CD4-positive, alpha-beta memory T cell (primary cell): ENCODE measurements around the gene MTUS2. TPM values are rescaled to one million over a fixed set of nuclear protein-coding genes. Genes with fewer than 3 reads are reported as not detected.

Source experiments
- CTCF ChIA-PET: fragments of 350-600 bp; sonication (Branson Sonifier 250); formaldehyde crosslinking; loops from one replicate; lab custom pipeline; 2021; ENCODE audit warnings: inconsistent platforms; ENCODE audit not compliant: partially characterized antibody; lab: Charles Lee
- POLR2A ChIA-PET: fragments of 350-600 bp; sonication (Branson Sonifier 250); formaldehyde crosslinking; loops from one replicate; lab custom pipeline; 2021; ENCODE audit not compliant: partially characterized antibody; lab: Charles Lee
- DNase-seq, 5 donors: peaks; one replicate each; pipeline versions ENCODE4 v3.0.0 to v3.0.0-alpha.2; 2020 to 2022; ENCODE audit warnings: mixed read lengths in 1 of 5
- H3K27ac ChIP-seq: one replicate; pipeline ENCODE4 v1.7.0; 2013; ENCODE audit warnings: low read depth, low read length
- H3K27me3 ChIP-seq: 2 replicates; pipeline ENCODE4 v1.7.0; 2013; ENCODE audit warnings: mild to moderate bottlenecking, low read length, moderate library complexity; ENCODE audit not compliant: insufficient read depth
- H3K36me3 ChIP-seq: 2 replicates; pipeline ENCODE4 v1.7.0; 2013; ENCODE audit warnings: mild to moderate bottlenecking, low read length, moderate library complexity; ENCODE audit not compliant: insufficient read depth
- H3K4me1 ChIP-seq: 2 replicates; pipeline ENCODE4 v1.7.0; 2013; ENCODE audit warnings: mild to moderate bottlenecking, low read length, moderate library complexity; ENCODE audit not compliant: insufficient read depth
- H3K4me3 ChIP-seq, 2 donors: one replicate each; pipeline ENCODE4 v1.7.0; 2013; ENCODE audit warnings: low read length in 2 of 2, mild to moderate bottlenecking in 1 of 2
- H3K9me3 ChIP-seq, 2 donors: one replicate each; pipeline ENCODE4 v1.7.0; 2013; ENCODE audit warnings: low read length in 2 of 2, control low read depth in 1 of 2; ENCODE audit not compliant: control insufficient read depth in 1 of 2
- H3K27ac Mint-ChIP-seq, 7 donors: one replicate each; pipeline ENCODE4 v1.8.0; 2020 to 2021; ENCODE audit warnings: mixed read lengths in 7 of 7, mild to moderate bottlenecking in 6 of 7, inconsistent platforms in 3 of 7, moderate library complexity in 3 of 7
- H3K27me3 Mint-ChIP-seq, 2 donors: one replicate each; pipeline ENCODE4 v1.8.0; 2020 to 2021; ENCODE audit warnings: mixed read lengths in 2 of 2
- H3K36me3 Mint-ChIP-seq, 2 donors: one replicate each; pipeline ENCODE4 v1.8.0; 2020 to 2021; ENCODE audit warnings: mixed read lengths in 2 of 2, inconsistent platforms in 1 of 2, mild to moderate bottlenecking in 1 of 2
- H3K4me1 Mint-ChIP-seq, 4 donors: one replicate each; pipeline ENCODE4 v1.8.0; 2020 to 2021; ENCODE audit warnings: mixed read lengths in 4 of 4, mild to moderate bottlenecking in 1 of 4
- H3K4me3 Mint-ChIP-seq, 8 donors: one replicate each; pipeline ENCODE4 v1.8.0; 2020 to 2021; ENCODE audit warnings: mixed read lengths in 8 of 8, mild to moderate bottlenecking in 7 of 8, moderate library complexity in 6 of 8, inconsistent platforms in 3 of 8
- H3K9me3 Mint-ChIP-seq, 8 donors: one replicate each; pipeline ENCODE4 v1.8.0; 2020 to 2021; ENCODE audit warnings: mixed read lengths in 8 of 8, mild to moderate bottlenecking in 5 of 8, inconsistent platforms in 3 of 8, moderate library complexity in 1 of 8
- intact Hi-C: fragments of 100-400 bp; cut with micrococcal nuclease; formaldehyde crosslinking; loops from one replicate; pipeline ENCODE4 v1.15.1; 2023
- polyA plus RNA-seq, 2 donors: library from polyadenylated mRNA; unstranded; fragments of 300-500 nt; fragmentation: Illumina TruSeq; gene quantifications; one replicate each; pipeline ENCODE4 v1.2.3, GENCODE V29; 2021
- total RNA-seq, 2 experiments: library from RNA; stranded (reverse); gene quantifications; one replicate each; pipeline ENCODE4 v1.2.3, GENCODE V29; 2021

Gene MTUS2
- total and polyA plus RNA-seq, 4 experiments from 2014 or later = 0.12 to 1.1 (median 0.60) TPM

DNA sequence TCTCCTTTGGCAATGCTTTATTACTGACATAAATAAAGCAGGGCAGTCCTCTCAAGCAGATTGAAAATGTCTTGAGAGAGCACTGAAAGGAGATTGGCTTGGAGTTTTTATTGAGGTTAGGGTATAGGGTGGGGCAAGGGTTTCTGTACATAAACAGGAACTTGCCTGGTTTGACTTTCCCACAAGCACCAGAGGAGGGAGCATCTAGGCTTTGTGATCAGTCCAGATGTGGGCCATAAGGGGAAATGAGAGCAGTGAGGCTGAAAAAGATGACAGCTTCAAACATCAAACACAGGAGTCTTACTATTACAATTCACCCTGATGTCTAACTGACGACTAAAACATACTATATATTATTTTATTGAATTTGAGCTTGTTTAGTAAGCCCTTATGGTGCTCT lies 260.9 kb downstream of the MTUS2 start:
- no peak overlapping the region for H3K27ac ChIP-seq
- peaks cover 28% of the 10 kb centered on the region for H3K4me1 ChIP-seq
- H3K9me3 ChIP-seq = no peaks in the 10 kb centered on the region
- peak; percentile 53 to 76 (median 64) for DNase-seq
- Mint-ChIP-seq H3K4me1 (peaks cover 15 to 40% (median 28%) of the 10 kb centered on the region in 4 donors), H3K36me3 (no peaks in the 10 kb centered on the region), H3K27ac (peak overlapping the region; percentile 51 to 93 (median 73)), H3K9me3 (peaks cover 2 to 10% (median 5%) of the 10 kb centered on the region in 8 donors), H3K4me3 (peak overlapping the region in 3 of 8 donors; percentile 17 to 64 (median 43)), H3K27me3 (no peaks in the 10 kb centered on the region)
- intact Hi-C loops = loop anchor here (1.0 to 2.0 kb wide), 5 partner anchors 44 to 392 kb away; no protein-coding TSS in a partner anchor
- no peak overlapping the region for H3K4me3 ChIP-seq
- ChIA-PET POLR2A (interaction anchor here (0.6 to 1.4 kb wide), 3 partner anchors 10 to 283 kb away, joined by 3 read pairs; no protein-coding TSS in a partner anchor), CTCF (interaction anchor here (1.0 to 1.9 kb wide), 4 partner anchors 16 to 283 kb away, joined by 3 to 5 read pairs (median 4); no protein-coding TSS in a partner anchor)
- H3K27me3 ChIP-seq = no peaks in the 10 kb centered on the region
- no peaks in the 10 kb centered on the region for H3K36me3 ChIP-seq

DNA sequence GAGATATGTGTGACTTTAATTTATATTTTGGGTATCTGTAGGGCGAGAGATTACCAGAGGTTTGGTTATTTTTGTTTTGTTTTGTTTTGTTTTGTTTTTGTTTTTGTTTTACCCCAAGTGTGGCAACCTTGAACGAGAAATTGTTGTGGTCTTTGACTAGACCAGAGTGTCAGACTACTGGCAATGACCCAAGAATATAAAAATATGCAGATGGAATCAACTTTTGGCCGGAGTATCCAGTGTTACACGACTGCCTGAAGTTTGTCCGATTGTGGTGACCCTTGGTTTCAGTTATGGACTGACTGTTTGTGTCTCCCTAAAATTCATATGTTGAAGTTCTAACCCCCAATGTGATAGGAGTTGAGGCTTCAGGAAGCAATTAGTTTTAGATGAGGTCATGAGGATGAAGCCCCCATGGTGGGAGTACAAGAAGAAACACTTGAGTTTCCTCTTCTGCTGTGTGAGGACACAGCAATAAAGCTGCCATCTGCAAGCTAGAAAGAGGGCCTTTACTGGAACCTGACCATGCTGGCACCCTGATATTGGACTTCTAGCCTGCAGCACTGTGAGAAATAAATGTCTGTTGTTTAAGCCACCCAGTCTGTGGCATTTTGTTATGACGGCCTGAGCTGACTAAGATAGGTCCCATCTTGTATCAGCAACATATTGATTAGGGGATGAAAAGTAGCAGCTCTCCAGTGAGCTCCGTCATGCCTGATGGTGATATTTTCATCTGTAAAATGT lies 261.7 kb downstream of the MTUS2 start:
- Mint-ChIP-seq H3K27ac (peak overlapping the region; percentile 71 to 92 (median 82)), H3K9me3 (peaks cover 2 to 10% (median 7%) of the 10 kb centered on the region in 8 donors), H3K36me3 (no peaks in the 10 kb centered on the region), H3K27me3 (no peaks in the 10 kb centered on the region), H3K4me1 (peaks cover 15 to 40% (median 28%) of the 10 kb centered on the region in 4 donors), H3K4me3 (peak overlapping the region in 1 of 8 donors; percentile 61)
- no peak overlapping the region for H3K27ac ChIP-seq
- H3K36me3 ChIP-seq = no peaks in the 10 kb centered on the region
- ChIA-PET POLR2A (interaction anchor here (0.6 to 1.4 kb wide), 3 partner anchors 43 to 282 kb away, joined by 3 to 5 read pairs (median 3); no protein-coding TSS in a partner anchor), CTCF (interaction anchor here (1.0 to 1.5 kb wide), 3 partner anchors 15 to 46 kb away, joined by 3 to 4 read pairs (median 3); no protein-coding TSS in a partner anchor)
- no peak overlapping the region for H3K4me3 ChIP-seq
- H3K9me3 ChIP-seq = no peaks in the 10 kb centered on the region
- no peaks in the 10 kb centered on the region for H3K27me3 ChIP-seq
- intact Hi-C loops = loop anchor here (1.0 to 2.0 kb wide), 5 partner anchors 43 to 391 kb away; no protein-coding TSS in a partner anchor
- DNase-seq = no peak
- peaks cover 28% of the 10 kb centered on the region for H3K4me1 ChIP-seq

DNA sequence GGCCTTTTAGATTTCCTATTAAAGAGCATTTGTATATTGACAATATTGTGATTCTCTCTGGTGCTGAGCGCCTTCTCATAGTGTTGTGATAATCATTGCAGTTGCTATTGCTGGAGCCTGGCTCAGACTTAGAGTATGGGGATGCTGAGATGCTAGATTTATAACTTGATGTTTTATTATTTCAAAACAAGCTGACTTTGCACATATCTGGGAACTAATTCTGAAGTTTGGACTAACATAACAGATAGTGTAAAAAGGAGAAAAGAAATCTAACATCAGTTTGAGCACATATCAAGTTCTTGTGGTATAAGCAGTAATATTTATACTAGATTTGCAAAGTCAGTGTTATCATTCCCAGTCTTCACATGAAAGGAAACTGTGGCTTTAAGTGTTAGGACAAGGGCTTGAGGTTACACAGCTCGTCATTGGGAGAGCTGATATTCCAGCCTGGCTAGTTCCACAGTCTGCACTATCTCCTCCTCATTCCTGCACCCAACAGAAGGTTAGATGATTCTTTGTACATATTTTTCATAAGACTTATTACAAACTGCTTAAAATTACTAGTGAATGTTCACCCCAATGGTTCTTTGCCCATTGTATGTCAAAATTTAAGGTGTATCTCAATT lies 279.8 kb downstream of the MTUS2 start:
- H3K4me3 Mint-ChIP-seq = no peak overlapping the region
- intact Hi-C loops = no loop called here
- ChIA-PET CTCF (no interaction called here), POLR2A (no interaction called here)
- no peaks in the 10 kb centered on the region for H3K36me3 Mint-ChIP-seq
- peaks cover 0 to 4% (median 1%) of the 10 kb centered on the region in 4 donors for H3K4me1 Mint-ChIP-seq
- H3K27ac ChIP-seq = no peak overlapping the region
- no peak overlapping the region for H3K4me3 ChIP-seq
- no peak for DNase-seq
- no peaks in the 10 kb centered on the region for H3K9me3 ChIP-seq
- H3K27me3 ChIP-seq = no peaks in the 10 kb centered on the region
- H3K4me1 ChIP-seq = no peaks in the 10 kb centered on the region
- no peaks in the 10 kb centered on the region for H3K27me3 Mint-ChIP-seq
- H3K27ac Mint-ChIP-seq = no peak overlapping the region
- peaks cover 0 to 4% (median 0%) of the 10 kb centered on the region in 8 donors for H3K9me3 Mint-ChIP-seq
- no peaks in the 10 kb centered on the region for H3K36me3 ChIP-seq

DNA sequence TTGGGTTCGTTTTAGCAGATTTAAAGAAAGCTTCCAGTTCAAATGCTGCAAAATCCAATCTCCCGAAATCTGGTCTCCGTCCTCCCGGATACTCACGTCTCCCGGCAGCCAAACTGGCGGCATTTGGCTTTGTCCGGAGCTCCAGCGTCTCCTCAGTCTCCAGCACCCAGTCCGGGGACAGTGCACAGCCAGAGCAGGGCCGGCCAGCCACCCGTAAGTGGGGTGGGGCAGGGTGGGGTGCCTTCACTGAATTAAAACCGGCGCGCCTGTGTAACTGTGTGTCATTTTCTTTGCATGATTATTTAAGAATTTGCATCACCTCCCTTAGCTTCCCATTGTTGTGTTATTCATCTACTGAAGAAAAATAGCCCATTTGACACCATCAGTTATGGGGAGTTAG lies 280.6 kb downstream of the MTUS2 start:
- intact Hi-C loops = no loop called here
- no peak overlapping the region for H3K27ac ChIP-seq
- Mint-ChIP-seq H3K4me1 (peaks cover 0 to 4% (median 1%) of the 10 kb centered on the region in 4 donors), H3K27ac (no peak overlapping the region), H3K27me3 (no peaks in the 10 kb centered on the region), H3K9me3 (peaks cover 0 to 4% (median 0%) of the 10 kb centered on the region in 8 donors), H3K4me3 (no peak overlapping the region), H3K36me3 (no peaks in the 10 kb centered on the region)
- no peaks in the 10 kb centered on the region for H3K4me1 ChIP-seq
- no peak overlapping the region for H3K4me3 ChIP-seq
- DNase-seq = no peak
- no peaks in the 10 kb centered on the region for H3K36me3 ChIP-seq
- H3K27me3 ChIP-seq = no peaks in the 10 kb centered on the region
- ChIA-PET CTCF (no interaction called here), POLR2A (no interaction called here)
- no peaks in the 10 kb centered on the region for H3K9me3 ChIP-seq

DNA sequence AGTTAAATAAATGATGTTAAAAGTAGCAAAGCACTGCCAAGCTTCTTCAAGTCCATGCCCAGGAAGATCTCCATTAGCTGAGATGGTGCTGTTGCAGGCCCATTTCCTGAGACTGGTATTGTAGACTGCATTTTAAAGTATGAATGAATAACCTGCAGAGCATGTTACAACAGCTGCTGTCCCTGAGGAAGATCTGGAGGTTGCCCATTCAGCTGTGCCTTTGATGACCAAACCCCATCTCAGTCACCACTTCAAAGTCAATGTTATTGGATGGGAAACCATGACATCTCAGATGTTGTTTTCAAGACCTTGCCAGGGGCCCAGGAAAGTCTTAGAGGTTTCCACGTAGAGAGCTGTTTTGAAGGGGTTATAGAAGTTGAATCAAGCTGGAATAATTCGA lies 281.3 kb downstream of the MTUS2 start:
- H3K27me3 Mint-ChIP-seq = no peaks in the 10 kb centered on the region
- Histone ChIP-seq H3K27me3 (no peaks in the 10 kb centered on the region), H3K9me3 (no peaks in the 10 kb centered on the region), H3K4me1 (no peaks in the 10 kb centered on the region), H3K27ac (no peak overlapping the region), H3K4me3 (no peak overlapping the region), H3K36me3 (no peaks in the 10 kb centered on the region)
- no peak for DNase-seq
- no peak overlapping the region for H3K4me3 Mint-ChIP-seq
- ChIA-PET POLR2A (no interaction called here), CTCF (no interaction called here)
- H3K27ac Mint-ChIP-seq = peak overlapping the region in 1 of 7 donors; percentile 37
- intact Hi-C loops = no loop called here
- H3K9me3 Mint-ChIP-seq = peaks cover 0 to 4% (median 0%) of the 10 kb centered on the region in 8 donors
- no peaks in the 10 kb centered on the region for H3K36me3 Mint-ChIP-seq
- H3K4me1 Mint-ChIP-seq = peaks cover 0 to 4% (median 1%) of the 10 kb centered on the region in 4 donors

DNA sequence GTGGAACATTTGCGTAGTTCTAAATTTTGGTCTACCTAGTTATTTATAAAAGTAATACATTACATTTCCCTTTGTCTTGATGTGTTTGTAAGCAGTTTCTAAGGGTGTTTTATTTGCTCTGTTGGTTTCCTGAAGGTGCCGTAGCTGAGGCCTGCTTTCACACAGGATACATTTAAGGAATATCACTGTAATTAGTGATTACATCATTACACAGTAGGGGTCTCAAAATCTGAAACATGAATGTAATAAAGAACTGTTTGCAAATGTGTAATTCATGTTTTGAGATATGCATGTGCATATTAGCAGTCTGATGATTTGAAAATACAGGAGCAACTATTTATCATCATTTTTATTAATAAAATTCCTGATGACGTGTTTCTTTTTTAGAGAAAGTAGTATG lies 281.8 kb downstream of the MTUS2 start:
- Mint-ChIP-seq H3K27me3 (no peaks in the 10 kb centered on the region), H3K4me1 (peaks cover 0 to 4% (median 1%) of the 10 kb centered on the region in 4 donors), H3K9me3 (peaks cover 0 to 3% (median 0%) of the 10 kb centered on the region in 8 donors), H3K27ac (peak overlapping the region in 1 of 7 donors; percentile 37), H3K4me3 (no peak overlapping the region), H3K36me3 (no peaks in the 10 kb centered on the region)
- Histone ChIP-seq H3K36me3 (no peaks in the 10 kb centered on the region), H3K27me3 (no peaks in the 10 kb centered on the region), H3K4me1 (no peaks in the 10 kb centered on the region), H3K4me3 (no peak overlapping the region), H3K27ac (no peak overlapping the region), H3K9me3 (no peaks in the 10 kb centered on the region)
- CTCF ChIA-PET = no interaction called here
- POLR2A ChIA-PET = no interaction called here
- intact Hi-C loops = no loop called here
- no peak for DNase-seq
